ENCODE results near the gene CDH1.

GRCh38 chr16:68786685-68787418 lies 49.8 kb downstream of the CDH1 start:
- TF ChIP-seq CTCF (IDR thresholded peaks at IDR 0.05) = no peak
- TF ChIP-seq POLR2AphosphoS5 (IDR thresholded peaks at IDR 0.05; ENCODE audit: low read depth, low read length) = no peak
- no peak for TF ChIP-seq EP300 (IDR thresholded peaks at IDR 0.05; ENCODE audit: borderline replicate concordance in 1 of 2, low read depth in 1 of 2, low read length in 1 of 2)
- no peak for TF ChIP-seq MEF2A (IDR thresholded peaks at IDR 0.05; ENCODE audit: borderline replicate concordance, low read depth)
- TF ChIP-seq SIN3A (IDR thresholded peaks at IDR 0.05; ENCODE audit: borderline replicate concordance, low read depth, low read length) = no peak
- TF ChIP-seq CHD2 (IDR thresholded peaks at IDR 0.05; ENCODE audit: low read length, partially characterized antibody) = no peak
- TF ChIP-seq JUND (IDR thresholded peaks at IDR 0.05) = no peak
- no peak for TF ChIP-seq EZH2phosphoT487 (IDR thresholded peaks at IDR 0.05; ENCODE audit: borderline replicate concordance, low read depth)

Data from SK-N-SH (cell line).